GM12874 (cell line): ENCODE measurements around the gene ZNF821.

ENCODE experiments used
- CTCF ChIP-seq: IDR thresholded peaks from 2 replicates; pipeline ENCODE4 v1.5.1; 2011; ENCODE audit warnings: low read depth, mild to moderate bottlenecking, control low read depth, low read length, moderate library complexity; ENCODE audit not compliant: insufficient read depth

ZNF821 gene

GRCh38 chr16:71899171-71899570 lies 15.2 kb upstream of the ZNF821 start:
- TF ChIP-seq CTCF = no peak

GRCh38 chr16:71896764-71897368 lies 12.9 kb upstream of the ZNF821 start:
- no peak for TF ChIP-seq CTCF

- no peak for TF ChIP-seq CTCF
These were observed 11.8 kb upstream of the ZNF821 start for GRCh38 chr16:71895679-71896365.

- TF ChIP-seq CTCF = no peak
These were observed 11.1 kb upstream of the ZNF821 start, which contains the start of gene IST1 for GRCh38 chr16:71894921-71895678. TSS of gene IST1 (plus strand) at chr16:71895531. CDS start at chr16:71915641, 20,110 bp downstream.

- no peak for TF ChIP-seq CTCF
These were observed 10.4 kb upstream of the ZNF821 start for GRCh38 chr16:71894229-71894920.

GRCh38 chr16:71893888-71894228 lies 9.9 kb upstream of the ZNF821 start:
- no peak for TF ChIP-seq CTCF

- TF ChIP-seq CTCF = no peak
These were observed 5.2 kb upstream of the ZNF821 start for GRCh38 chr16:71889147-71889546.
